H1 (cell line): ENCODE results near the gene SLC6A3. TPM values are rescaled to one million over a fixed set of nuclear protein-coding genes. Genes with fewer than 3 reads are reported as not detected.
A peak's percentile ranks its signal among the peaks of the same experiment; 100 is the strongest.

Source experiments
- CTCF ChIA-PET: fragments of 300-600 bp; sonication (Branson Sonifier 250); formaldehyde crosslinking; loops from one replicate; lab custom pipeline; 2021; ENCODE audit not compliant: partially characterized antibody; lab: Charles Lee
- POLR2A ChIA-PET: fragments of 300-600 bp; sonication (Branson Sonifier 250); formaldehyde crosslinking; loops from one replicate; lab custom pipeline; 2021; ENCODE audit warnings: inconsistent platforms; ENCODE audit not compliant: partially characterized antibody; lab: Charles Lee
- DNase-seq, 2 experiments: peaks; one replicate each; pipeline versions ENCODE4 v3.0.0 to v3.0.0-alpha.2; 2010 to 2022; ENCODE audit warnings: low spot score in 2 of 2, low read depth in 1 of 2, mixed read lengths in 1 of 2
- FAIRE-seq: peaks from 2 replicates; lab custom pipeline; 2011; peaks lifted over from hg19 to GRCh38; lab: Jason Lieb, UNC
- H2AFZ ChIP-seq: 2 replicates; pipeline ENCODE4 v1.8.1; 2012; ENCODE audit warnings: low read length, inconsistent platforms
- H2AK5ac ChIP-seq: 2 replicates; pipeline ENCODE4 v1.6.1; 2013; ENCODE audit warnings: low read depth, low read length
- H2BK120ac ChIP-seq: replicated peaks from 2 replicates; pipeline ENCODE3; 2013; ENCODE audit warnings: low read depth, low read length, inconsistent platforms
- H2BK12ac ChIP-seq: 2 replicates; pipeline ENCODE4 v1.6.1; 2013; ENCODE audit warnings: low read depth, low read length
- H2BK15ac ChIP-seq: 2 replicates; pipeline ENCODE4 v1.6.1; 2013; ENCODE audit warnings: low read length
- H2BK20ac ChIP-seq: 2 replicates; pipeline ENCODE4 v1.6.1; 2013; ENCODE audit warnings: low read length
- H2BK5ac ChIP-seq: 2 replicates; pipeline ENCODE4 v1.6.1; 2013; ENCODE audit warnings: low read depth, low read length
- H3K14ac ChIP-seq: 2 replicates; pipeline ENCODE4 v1.6.1; 2013; ENCODE audit warnings: inconsistent platforms; ENCODE audit not compliant: insufficient read length
- H3K18ac ChIP-seq: 2 replicates; pipeline ENCODE4 v1.6.1; 2013; ENCODE audit warnings: low read length; ENCODE audit errors: extremely low read depth
- H3K23ac ChIP-seq: 2 replicates; pipeline ENCODE4 v1.6.1; 2013; ENCODE audit warnings: inconsistent platforms; ENCODE audit not compliant: insufficient read length
- H3K23me2 ChIP-seq: 2 replicates; pipeline ENCODE4 v1.6.1; 2013; ENCODE audit warnings: low read depth, low read length
- H3K27ac ChIP-seq: 2 replicates; pipeline ENCODE4 v1.6.1; 2011; ENCODE audit warnings: low read depth, low read length, inconsistent platforms
- H3K27me3 ChIP-seq, 4 experiments: replicated peaks in 1 of 4; 1 replicate in 1 of 4; 2 replicates in 3 of 4; pipeline versions ENCODE4 v1.6.1 to v1.8.1; 2011 to 2013; ENCODE audit warnings: low read length in 3 of 4, mild to moderate bottlenecking in 3 of 4, inconsistent platforms in 2 of 4, mixed read lengths in 2 of 4, moderate library complexity in 1 of 4; ENCODE audit not compliant: control insufficient read depth in 3 of 4, insufficient read depth in 3 of 4; ENCODE audit errors: extremely low read depth in 1 of 4
- H3K36me3 ChIP-seq, 4 experiments: 2 replicates each; pipeline versions ENCODE4 v1.6.1 to v1.8.1; 2011 to 2013; ENCODE audit warnings: mild to moderate bottlenecking in 4 of 4, low read length in 3 of 4, moderate library complexity in 2 of 4, control low read depth in 1 of 4, inconsistent platforms in 1 of 4; ENCODE audit not compliant: insufficient read depth in 4 of 4, control insufficient read depth in 2 of 4
- H3K4ac ChIP-seq: replicated peaks from 2 replicates; pipeline ENCODE3; 2013; ENCODE audit warnings: low read length, low read depth, mixed read lengths, inconsistent platforms; ENCODE audit not compliant: insufficient read length
- H3K4me1 ChIP-seq, 4 experiments: replicated peaks in 1 of 4; 1 replicate in 1 of 4; 2 replicates in 3 of 4; pipeline versions ENCODE4 v1.6.1 to v1.8.1; 2011 to 2013; ENCODE audit warnings: low read length in 3 of 4, inconsistent platforms in 2 of 4, mixed read lengths in 1 of 4; ENCODE audit not compliant: insufficient read depth in 4 of 4, control insufficient read depth in 3 of 4
- H3K4me2 ChIP-seq, 2 experiments: 2 replicates each; pipeline versions ENCODE4 v1.6.1 to v1.8.1; 2011 to 2013; ENCODE audit warnings: low read depth in 2 of 2, low read length in 2 of 2, control low read depth in 1 of 2, inconsistent platforms in 1 of 2, mild to moderate bottlenecking in 1 of 2; ENCODE audit not compliant: insufficient read depth in 1 of 2
- H3K4me3 ChIP-seq, 4 experiments: fragments of 200-600, 300-600 bp in 1 of 4; sonication (generic), shearing (Covaris generic), sonication (Bioruptor Twin) in 1 of 4; 2 replicates each; pipeline versions ENCODE4 v1.5.1 to v1.8.1; 2011 to 2016; ENCODE audit warnings: low read length in 4 of 4, low read depth in 3 of 4, control low read depth in 2 of 4, inconsistent platforms in 2 of 4, mild to moderate bottlenecking in 2 of 4, mixed read lengths in 1 of 4, moderate library complexity in 1 of 4; ENCODE audit not compliant: insufficient read depth in 2 of 4; ENCODE audit errors: extremely low read depth in 1 of 4
- H3K56ac ChIP-seq: replicated peaks from 2 replicates; pipeline ENCODE3; 2013; ENCODE audit warnings: low read depth, mild to moderate bottlenecking, mixed read lengths, low read length, inconsistent platforms; ENCODE audit not compliant: insufficient read length
- H3K79me1 ChIP-seq: 2 replicates; pipeline ENCODE4 v1.6.1; 2013; ENCODE audit warnings: low read depth, low read length, control low read depth
- H3K79me2 ChIP-seq, 2 experiments: 2 replicates each; pipeline versions ENCODE4 v1.6.1 to v1.8.1; 2012 to 2013; ENCODE audit warnings: low read length in 2 of 2, mild to moderate bottlenecking in 2 of 2, inconsistent platforms in 1 of 2; ENCODE audit not compliant: insufficient read depth in 2 of 2, control insufficient read depth in 1 of 2
- H3K9ac ChIP-seq, 4 experiments: replicated peaks in 1 of 4; 1 replicate in 1 of 4; 2 replicates in 3 of 4; pipeline versions ENCODE4 v1.6.1 to v1.8.1; 2011 to 2013; ENCODE audit warnings: low read depth in 3 of 4, low read length in 3 of 4, control low read depth in 2 of 4, mild to moderate bottlenecking in 2 of 4, moderate library complexity in 2 of 4, inconsistent platforms in 1 of 4; ENCODE audit errors: extremely low read depth in 1 of 4
- H3K9me3 ChIP-seq, 2 experiments: 2 replicates each; pipeline versions ENCODE4 v1.6.1 to v1.8.1; 2012 to 2013; ENCODE audit warnings: mild to moderate bottlenecking in 2 of 2, moderate library complexity in 2 of 2, control low read depth in 1 of 2, inconsistent platforms in 1 of 2, low read depth in 1 of 2, low read length in 1 of 2, mixed read lengths in 1 of 2; ENCODE audit not compliant: insufficient read depth in 2 of 2
- H4K20me1 ChIP-seq, 2 experiments: replicated peaks in 1 of 2; 2 replicates each; pipeline versions ENCODE3 to v1.8.1; 2011 to 2013; ENCODE audit warnings: inconsistent platforms in 2 of 2, low read length in 2 of 2, mild to moderate bottlenecking in 1 of 2; ENCODE audit not compliant: insufficient read depth in 2 of 2, control insufficient read depth in 1 of 2
- H4K5ac ChIP-seq: 2 replicates; pipeline ENCODE4 v1.6.1; 2013; ENCODE audit warnings: low read length, low read depth, mixed read lengths, inconsistent platforms; ENCODE audit not compliant: insufficient read length
- H4K8ac ChIP-seq: 2 replicates; pipeline ENCODE4 v1.8.0; 2013; ENCODE audit warnings: mild to moderate bottlenecking, moderate library complexity, low read length, inconsistent platforms; ENCODE audit not compliant: insufficient read depth; ENCODE audit errors: extremely low read depth
- H4K91ac ChIP-seq: replicated peaks from 2 replicates; pipeline ENCODE3; 2013; ENCODE audit warnings: low read length, mixed read lengths, inconsistent platforms; ENCODE audit not compliant: insufficient read length
- BCL11A ChIP-seq, 2 experiments: IDR thresholded peaks; one replicate each; pipeline ENCODE4 v1.6.1; 2011; ENCODE audit warnings: low read depth in 2 of 2, low read length in 2 of 2, mild to moderate bottlenecking in 2 of 2
- CREB1 ChIP-seq: IDR thresholded peaks from 2 replicates; pipeline ENCODE4 v1.6.1; 2012; ENCODE audit warnings: inconsistent platforms
- EP300 ChIP-seq, 2 experiments: IDR thresholded peaks; 1 replicate in 1 of 2; 2 replicates in 1 of 2; pipeline ENCODE4 v1.6.1; 2011 to 2012; ENCODE audit warnings: low read depth in 2 of 2, low read length in 2 of 2, mild to moderate bottlenecking in 2 of 2, borderline replicate concordance in 1 of 2, inconsistent platforms in 1 of 2, moderate library complexity in 1 of 2
- GTF2F1 ChIP-seq: IDR thresholded peaks from 2 replicates; pipeline ENCODE4 v1.6.1; 2012; ENCODE audit warnings: low read depth, low read length, improper control_type of control experiment, borderline replicate concordance
- JUN ChIP-seq: IDR thresholded peaks from 2 replicates; pipeline ENCODE4 v1.6.1; 2011; ENCODE audit warnings: low read depth, mild to moderate bottlenecking, improper control_type of control experiment, low read length
- JUND ChIP-seq: IDR thresholded peaks from 2 replicates; pipeline ENCODE4 v1.6.1; 2011; ENCODE audit warnings: mild to moderate bottlenecking, improper control_type of control experiment, low read length
- NANOG ChIP-seq: IDR thresholded peaks from 2 replicates; pipeline ENCODE4 v1.6.1; 2011; ENCODE audit warnings: low read length, low read depth, mild to moderate bottlenecking, inconsistent platforms; ENCODE audit not compliant: insufficient read depth, poor library complexity, severe bottlenecking
- POLR2AphosphoS5 ChIP-seq: IDR thresholded peaks from 2 replicates; pipeline ENCODE4 v1.6.1; 2011; ENCODE audit warnings: low read depth, low read length
- RNF2 ChIP-seq: fragments of 200-900, 300-1000 bp; sonication (generic); IDR thresholded peaks from 2 replicates; pipeline ENCODE4 v1.7.1; 2016; ENCODE audit warnings: borderline replicate concordance, low read depth, mild to moderate bottlenecking, antibody characterized with exemption, low read length; ENCODE audit not compliant: poor library complexity, severe bottlenecking; ENCODE audit errors: missing control alignments
- TAF1 ChIP-seq: IDR thresholded peaks from 2 replicates; pipeline ENCODE4 v1.6.1; 2011; ENCODE audit warnings: mild to moderate bottlenecking, low read depth, low read length
- TBP ChIP-seq: IDR thresholded peaks from 2 replicates; pipeline ENCODE4 v1.6.1; 2011; ENCODE audit warnings: low read depth, low read length, improper control_type of control experiment
- WGBS, 2 experiments: shearing (Covaris generic) in 1 of 2; methylation state at CpG; one replicate each; pipeline versions ENCODE4 v1.1.6 to v1.1.7; 2013 to 2015; ENCODE audit warnings: low lambda C conversion rate in 2 of 2, mixed read lengths in 2 of 2, inconsistent platforms in 1 of 2, low coverage in 1 of 2, missing lambda C conversion rate in 1 of 2; ENCODE audit not compliant: insufficient replicate concordance in 2 of 2, insufficient coverage in 1 of 2, insufficient read length in 1 of 2; ENCODE audit errors: extremely low coverage in 1 of 2, missing lambda C conversion rate in 1 of 2; 5-methylcytosine and 5-hydroxymethylcytosine counted together
- polyA plus RNA-seq, 7 experiments: library from polyadenylated mRNA; depleted of rRNA in 3 of 7; stranded (reverse) in 5 of 7; unstranded in 2 of 7; fragments of >200 nt in 5 of 7; fragments of 200-250 nt in 2 of 7; gene quantifications; 1 replicate in 5 of 7; 2 replicates in 1 of 7; 4 replicates in 1 of 7; pipeline versions ENCODE4 v1.2.1 to v1.2.3, GENCODE V29; 2011 to 2013; ENCODE audit warnings: missing spikeins in 2 of 7, mixed read lengths in 2 of 7
- total RNA-seq: library from RNA; stranded (reverse); fragmentation: NEBNext Ultra II Directional; extraction: Animal tissue kit (Norgen Biotek cat#: 25700); gene quantifications from 2 replicates; pipeline ENCODE4 v1.2.1, GENCODE V29; 2021
- TF ChIP-seq, protein P1 (sequence below): IDR thresholded peaks from 2 replicates; pipeline ENCODE4 v1.6.1; 2012; ENCODE audit warnings: inconsistent platforms

The SLC6A3 gene
- total and polyA plus RNA-seq, 2 of the 8 experiments (the other 6 are each of a cell fraction or from before 2014, with no cell fraction given) = 0.48 to 0.91 TPM

DNA sequence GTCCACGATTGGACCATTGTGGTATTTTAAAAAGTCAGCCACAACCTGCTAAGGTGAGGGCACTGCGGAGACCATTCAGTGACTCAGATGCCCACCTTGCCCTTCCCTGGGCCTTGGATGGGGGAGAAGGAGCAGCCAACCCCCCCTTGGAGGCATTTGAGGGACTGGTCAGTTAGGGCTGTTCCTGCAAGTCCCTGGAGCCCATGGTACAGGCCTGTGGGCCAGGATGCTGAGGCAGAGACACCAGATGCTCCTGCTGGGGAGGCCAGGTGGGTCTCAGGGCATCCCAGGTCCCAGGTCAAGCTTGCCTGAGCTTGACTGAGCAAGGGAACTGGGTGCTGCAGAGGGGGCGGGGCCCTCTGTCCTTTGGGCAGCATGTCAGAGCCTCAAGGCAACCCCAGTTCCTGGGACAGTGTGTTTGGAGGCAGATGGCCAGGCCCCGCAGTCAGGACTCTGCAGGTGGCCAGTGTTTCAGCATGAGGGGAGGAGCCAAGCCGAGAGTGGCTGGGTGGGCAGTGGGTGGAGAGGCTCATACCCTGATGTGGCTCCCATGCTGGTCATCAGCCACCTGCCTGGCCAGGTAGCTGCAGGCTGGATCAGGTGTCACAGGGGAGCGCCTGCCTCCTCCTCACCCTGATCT is 27.5 kb downstream of the SLC6A3 start:
- H3K4ac ChIP-seq = no peak overlapping the region
- no peak overlapping the region for H3K4me3 ChIP-seq
- peaks cover 3 to 13% of the 10 kb centered on the region in 2 experiments; a peak in 2 of 4 replicates for H3K9me3 ChIP-seq
- ChIA-PET CTCF (interaction anchor here (0.5 to 1.5 kb wide), 6 partner anchors 9 to 686 kb away, joined by 3 to 7 read pairs (median 3); no protein-coding TSS in a partner anchor), POLR2A (no interaction called here)
- no peak overlapping the region for H3K27ac ChIP-seq
- no peaks in the 10 kb centered on the region for H3K27me3 ChIP-seq
- FAIRE-seq = no peak
- H3K56ac ChIP-seq = no peak overlapping the region
- H3K4me2 ChIP-seq = no peak overlapping the region
- H3K79me2 ChIP-seq = no peaks in the 10 kb centered on the region
- H2BK12ac ChIP-seq = no peak overlapping the region
- no peak overlapping the region for H2BK120ac ChIP-seq
- no peak overlapping the region for H2BK5ac ChIP-seq
- peaks cover 0 to 8% of the 10 kb centered on the region in 2 experiments for H4K20me1 ChIP-seq
- no peak overlapping the region for H2BK20ac ChIP-seq
- 88% methylated on average over 6 of the region's 6 CpGs; no CpG with 5 or more reads in 1 of the 2 experiments for WGBS, 2 experiments
- H3K79me1 ChIP-seq = no peaks in the 10 kb centered on the region
- no peak overlapping the region for H3K9ac ChIP-seq
- H3K23me2 ChIP-seq = peaks cover 10% of the 10 kb centered on the region; the same call in 1 of the 2 replicates
- DNase-seq = no peak
- H3K14ac ChIP-seq = no peak overlapping the region
- no peak overlapping the region for H3K18ac ChIP-seq
- H2BK15ac ChIP-seq = no peak overlapping the region
- no peak overlapping the region for H2AK5ac ChIP-seq
- H4K91ac ChIP-seq = no peak overlapping the region
- H3K23ac ChIP-seq = no peak overlapping the region
- peaks cover 0 to 10% (median 4%) of the 10 kb centered on the region in 4 experiments; a peak in 5 of 7 replicates for H3K4me1 ChIP-seq
- H3K36me3 ChIP-seq = no peaks in the 10 kb centered on the region
- no peak overlapping the region for H2AFZ ChIP-seq
- no peak overlapping the region for H4K5ac ChIP-seq
- peak overlapping the region; percentile 5 for H4K8ac ChIP-seq
- TF ChIP-seq GTF2F1 (no peak), JUND (no peak), NANOG (no peak), CREB1 (no peak), TAF1 (no peak), BCL11A (IDR thresholded peaks at IDR 0.05; ENCODE audit: low read depth in 2 of 2, low read length in 2 of 2) (no peak), TBP (no peak), POLR2AphosphoS5 (no peak), EP300 (IDR thresholded peaks at IDR 0.05; ENCODE audit: borderline replicate concordance in 1 of 2, low read depth in 2 of 2, low read length in 2 of 2) (no peak), JUN (no peak), RNF2 (no peak)
- TF ChIP-seq, protein P1, sequence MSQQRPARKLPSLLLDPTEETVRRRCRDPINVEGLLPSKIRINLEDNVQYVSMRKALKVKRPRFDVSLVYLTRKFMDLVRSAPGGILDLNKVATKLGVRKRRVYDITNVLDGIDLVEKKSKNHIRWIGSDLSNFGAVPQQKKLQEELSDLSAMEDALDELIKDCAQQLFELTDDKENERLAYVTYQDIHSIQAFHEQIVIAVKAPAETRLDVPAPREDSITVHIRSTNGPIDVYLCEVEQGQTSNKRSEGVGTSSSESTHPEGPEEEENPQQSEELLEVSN = no peak
